H1 (cell line): ENCODE results near the gene CD300LG. TPM values are rescaled to one million over a fixed set of nuclear protein-coding genes. Genes with fewer than 3 reads are reported as not detected.

Experiments used
- CTCF ChIA-PET: fragments of 300-600 bp; sonication (Branson Sonifier 250); formaldehyde crosslinking; loops from one replicate; lab custom pipeline; 2021; ENCODE audit not compliant: partially characterized antibody; lab: Charles Lee
- POLR2A ChIA-PET: fragments of 300-600 bp; sonication (Branson Sonifier 250); formaldehyde crosslinking; loops from one replicate; lab custom pipeline; 2021; ENCODE audit warnings: inconsistent platforms; ENCODE audit not compliant: partially characterized antibody; lab: Charles Lee
- DNase-seq, 2 experiments: peaks; one replicate each; pipeline versions ENCODE4 v3.0.0 to v3.0.0-alpha.2; 2010 to 2022; ENCODE audit warnings: low spot score in 2 of 2, low read depth in 1 of 2, mixed read lengths in 1 of 2
- FAIRE-seq: peaks from 2 replicates; lab custom pipeline; 2011; peaks lifted over from hg19 to GRCh38; lab: Jason Lieb, UNC
- H2AFZ ChIP-seq: 2 replicates; pipeline ENCODE4 v1.8.1; 2012; ENCODE audit warnings: low read length, inconsistent platforms
- H2AK5ac ChIP-seq: 2 replicates; pipeline ENCODE4 v1.6.1; 2013; ENCODE audit warnings: low read depth, low read length
- H2BK120ac ChIP-seq: replicated peaks from 2 replicates; pipeline ENCODE3; 2013; ENCODE audit warnings: low read depth, low read length, inconsistent platforms
- H2BK12ac ChIP-seq: 2 replicates; pipeline ENCODE4 v1.6.1; 2013; ENCODE audit warnings: low read depth, low read length
- H2BK15ac ChIP-seq: 2 replicates; pipeline ENCODE4 v1.6.1; 2013; ENCODE audit warnings: low read length
- H2BK20ac ChIP-seq: 2 replicates; pipeline ENCODE4 v1.6.1; 2013; ENCODE audit warnings: low read length
- H2BK5ac ChIP-seq: 2 replicates; pipeline ENCODE4 v1.6.1; 2013; ENCODE audit warnings: low read depth, low read length
- H3K14ac ChIP-seq: 2 replicates; pipeline ENCODE4 v1.6.1; 2013; ENCODE audit warnings: inconsistent platforms; ENCODE audit not compliant: insufficient read length
- H3K18ac ChIP-seq: 2 replicates; pipeline ENCODE4 v1.6.1; 2013; ENCODE audit warnings: low read length; ENCODE audit errors: extremely low read depth
- H3K23ac ChIP-seq: 2 replicates; pipeline ENCODE4 v1.6.1; 2013; ENCODE audit warnings: inconsistent platforms; ENCODE audit not compliant: insufficient read length
- H3K23me2 ChIP-seq: 2 replicates; pipeline ENCODE4 v1.6.1; 2013; ENCODE audit warnings: low read depth, low read length
- H3K27ac ChIP-seq: 2 replicates; pipeline ENCODE4 v1.6.1; 2011; ENCODE audit warnings: low read depth, low read length, inconsistent platforms
- H3K27me3 ChIP-seq, 4 experiments: replicated peaks in 1 of 4; 1 replicate in 1 of 4; 2 replicates in 3 of 4; pipeline versions ENCODE4 v1.6.1 to v1.8.1; 2011 to 2013; ENCODE audit warnings: low read length in 3 of 4, mild to moderate bottlenecking in 3 of 4, inconsistent platforms in 2 of 4, mixed read lengths in 2 of 4, moderate library complexity in 1 of 4; ENCODE audit not compliant: control insufficient read depth in 3 of 4, insufficient read depth in 3 of 4; ENCODE audit errors: extremely low read depth in 1 of 4
- H3K36me3 ChIP-seq, 4 experiments: 2 replicates each; pipeline versions ENCODE4 v1.6.1 to v1.8.1; 2011 to 2013; ENCODE audit warnings: mild to moderate bottlenecking in 4 of 4, low read length in 3 of 4, moderate library complexity in 2 of 4, control low read depth in 1 of 4, inconsistent platforms in 1 of 4; ENCODE audit not compliant: insufficient read depth in 4 of 4, control insufficient read depth in 2 of 4
- H3K4ac ChIP-seq: replicated peaks from 2 replicates; pipeline ENCODE3; 2013; ENCODE audit warnings: low read length, low read depth, mixed read lengths, inconsistent platforms; ENCODE audit not compliant: insufficient read length
- H3K4me1 ChIP-seq, 4 experiments: replicated peaks in 1 of 4; 1 replicate in 1 of 4; 2 replicates in 3 of 4; pipeline versions ENCODE4 v1.6.1 to v1.8.1; 2011 to 2013; ENCODE audit warnings: low read length in 3 of 4, inconsistent platforms in 2 of 4, mixed read lengths in 1 of 4; ENCODE audit not compliant: insufficient read depth in 4 of 4, control insufficient read depth in 3 of 4
- H3K4me2 ChIP-seq, 2 experiments: 2 replicates each; pipeline versions ENCODE4 v1.6.1 to v1.8.1; 2011 to 2013; ENCODE audit warnings: low read depth in 2 of 2, low read length in 2 of 2, control low read depth in 1 of 2, inconsistent platforms in 1 of 2, mild to moderate bottlenecking in 1 of 2; ENCODE audit not compliant: insufficient read depth in 1 of 2
- H3K4me3 ChIP-seq, 4 experiments: fragments of 200-600, 300-600 bp in 1 of 4; sonication (generic), shearing (Covaris generic), sonication (Bioruptor Twin) in 1 of 4; 2 replicates each; pipeline versions ENCODE4 v1.5.1 to v1.8.1; 2011 to 2016; ENCODE audit warnings: low read length in 4 of 4, low read depth in 3 of 4, control low read depth in 2 of 4, inconsistent platforms in 2 of 4, mild to moderate bottlenecking in 2 of 4, mixed read lengths in 1 of 4, moderate library complexity in 1 of 4; ENCODE audit not compliant: insufficient read depth in 2 of 4; ENCODE audit errors: extremely low read depth in 1 of 4
- H3K56ac ChIP-seq: replicated peaks from 2 replicates; pipeline ENCODE3; 2013; ENCODE audit warnings: low read depth, mild to moderate bottlenecking, mixed read lengths, low read length, inconsistent platforms; ENCODE audit not compliant: insufficient read length
- H3K79me1 ChIP-seq: 2 replicates; pipeline ENCODE4 v1.6.1; 2013; ENCODE audit warnings: low read depth, low read length, control low read depth
- H3K79me2 ChIP-seq, 2 experiments: 2 replicates each; pipeline versions ENCODE4 v1.6.1 to v1.8.1; 2012 to 2013; ENCODE audit warnings: low read length in 2 of 2, mild to moderate bottlenecking in 2 of 2, inconsistent platforms in 1 of 2; ENCODE audit not compliant: insufficient read depth in 2 of 2, control insufficient read depth in 1 of 2
- H3K9ac ChIP-seq, 4 experiments: replicated peaks in 1 of 4; 1 replicate in 1 of 4; 2 replicates in 3 of 4; pipeline versions ENCODE4 v1.6.1 to v1.8.1; 2011 to 2013; ENCODE audit warnings: low read depth in 3 of 4, low read length in 3 of 4, control low read depth in 2 of 4, mild to moderate bottlenecking in 2 of 4, moderate library complexity in 2 of 4, inconsistent platforms in 1 of 4; ENCODE audit errors: extremely low read depth in 1 of 4
- H3K9me3 ChIP-seq, 2 experiments: 2 replicates each; pipeline versions ENCODE4 v1.6.1 to v1.8.1; 2012 to 2013; ENCODE audit warnings: mild to moderate bottlenecking in 2 of 2, moderate library complexity in 2 of 2, control low read depth in 1 of 2, inconsistent platforms in 1 of 2, low read depth in 1 of 2, low read length in 1 of 2, mixed read lengths in 1 of 2; ENCODE audit not compliant: insufficient read depth in 2 of 2
- H4K20me1 ChIP-seq, 2 experiments: replicated peaks in 1 of 2; 2 replicates each; pipeline versions ENCODE3 to v1.8.1; 2011 to 2013; ENCODE audit warnings: inconsistent platforms in 2 of 2, low read length in 2 of 2, mild to moderate bottlenecking in 1 of 2; ENCODE audit not compliant: insufficient read depth in 2 of 2, control insufficient read depth in 1 of 2
- H4K5ac ChIP-seq: 2 replicates; pipeline ENCODE4 v1.6.1; 2013; ENCODE audit warnings: low read length, low read depth, mixed read lengths, inconsistent platforms; ENCODE audit not compliant: insufficient read length
- H4K8ac ChIP-seq: 2 replicates; pipeline ENCODE4 v1.8.0; 2013; ENCODE audit warnings: mild to moderate bottlenecking, moderate library complexity, low read length, inconsistent platforms; ENCODE audit not compliant: insufficient read depth; ENCODE audit errors: extremely low read depth
- H4K91ac ChIP-seq: replicated peaks from 2 replicates; pipeline ENCODE3; 2013; ENCODE audit warnings: low read length, mixed read lengths, inconsistent platforms; ENCODE audit not compliant: insufficient read length
- ASH2L ChIP-seq: fragments of 200-600, 300-600 bp; sonication (generic); IDR thresholded peaks from one replicate; pipeline ENCODE4 v1.7.1; 2017; ENCODE audit warnings: low read length
- CBX8 ChIP-seq: fragments of 300-800, 300-1000 bp; sonication (generic); IDR thresholded peaks from 2 replicates; pipeline ENCODE4 v1.7.1; 2016; ENCODE audit warnings: low read depth, low read length, borderline replicate concordance
- CEBPB ChIP-seq: IDR thresholded peaks from 2 replicates; pipeline ENCODE4 v1.6.1; 2012; ENCODE audit warnings: low read depth, low read length
- CTBP2 ChIP-seq: IDR thresholded peaks from 2 replicates; pipeline ENCODE4 v1.7.0; 2011; ENCODE audit warnings: borderline replicate concordance, mild to moderate bottlenecking, moderate library complexity, mixed read lengths, low read length; ENCODE audit not compliant: insufficient read depth, insufficient read length
- KDM1A ChIP-seq: fragments of 200-600, 300-600 bp; sonication (generic); IDR thresholded peaks from 2 replicates; pipeline ENCODE4 v1.7.1; 2016; ENCODE audit warnings: mild to moderate bottlenecking, low read length, borderline replicate concordance
- KDM4A ChIP-seq: IDR thresholded peaks from one replicate; pipeline ENCODE4 v1.7.1; 2012; ENCODE audit warnings: low read depth, mild to moderate bottlenecking, moderate library complexity, low read length, inconsistent platforms; ENCODE audit not compliant: severe bottlenecking
- KDM5A ChIP-seq: fragments of 200-600 bp; IDR thresholded peaks from 2 replicates; pipeline ENCODE4 v1.7.1; 2012; ENCODE audit warnings: mild to moderate bottlenecking, low read length, inconsistent platforms, mixed read lengths
- PHF8 ChIP-seq: fragments of 200-600 bp; sonication (generic); conservative IDR thresholded peaks from 2 replicates; pipeline ENCODE4 v1.7.1; 2012; ENCODE audit warnings: low read depth, mild to moderate bottlenecking, inconsistent platforms, low read length, moderate library complexity
- SIN3A ChIP-seq, 2 experiments: IDR thresholded peaks in 1 of 2; conservative IDR thresholded peaks in 1 of 2; 2 replicates each; pipeline ENCODE4 v1.6.1; 2011 to 2012; ENCODE audit warnings: low read length in 2 of 2, improper control_type of control experiment in 1 of 2, low read depth in 1 of 2, mild to moderate bottlenecking in 1 of 2
- SIX5 ChIP-seq: IDR thresholded peaks from 2 replicates; pipeline ENCODE4 v1.6.1; 2011; ENCODE audit warnings: mild to moderate bottlenecking, low read depth, low read length
- SP1 ChIP-seq: IDR thresholded peaks from 2 replicates; pipeline ENCODE4 v1.6.1; 2011; ENCODE audit warnings: low read depth, low read length
- SP4 ChIP-seq: IDR thresholded peaks from 2 replicates; pipeline ENCODE4 v1.6.1; 2012; ENCODE audit warnings: low read length, inconsistent platforms
- WGBS, 2 experiments: shearing (Covaris generic) in 1 of 2; methylation state at CpG; one replicate each; pipeline versions ENCODE4 v1.1.6 to v1.1.7; 2013 to 2015; ENCODE audit warnings: low lambda C conversion rate in 2 of 2, mixed read lengths in 2 of 2, inconsistent platforms in 1 of 2, low coverage in 1 of 2, missing lambda C conversion rate in 1 of 2; ENCODE audit not compliant: insufficient replicate concordance in 2 of 2, insufficient coverage in 1 of 2, insufficient read length in 1 of 2; ENCODE audit errors: extremely low coverage in 1 of 2, missing lambda C conversion rate in 1 of 2; 5-methylcytosine and 5-hydroxymethylcytosine counted together
- polyA plus RNA-seq, 7 experiments: library from polyadenylated mRNA; depleted of rRNA in 3 of 7; stranded (reverse) in 5 of 7; unstranded in 2 of 7; fragments of >200 nt in 5 of 7; fragments of 200-250 nt in 2 of 7; gene quantifications; 1 replicate in 5 of 7; 2 replicates in 1 of 7; 4 replicates in 1 of 7; pipeline versions ENCODE4 v1.2.1 to v1.2.3, GENCODE V29; 2011 to 2013; ENCODE audit warnings: missing spikeins in 2 of 7, mixed read lengths in 2 of 7
- total RNA-seq: library from RNA; stranded (reverse); fragmentation: NEBNext Ultra II Directional; extraction: Animal tissue kit (Norgen Biotek cat#: 25700); gene quantifications from 2 replicates; pipeline ENCODE4 v1.2.1, GENCODE V29; 2021

CD300LG gene
- total and polyA plus RNA-seq, 2 of the 8 experiments (the other 6 are each of a cell fraction or from before 2014, with no cell fraction given), result 0.06 TPM; not detected in 1

GRCh38 chr17:43907998-43908721 is 61.2 kb downstream of the CD300LG start:
- H3K23me2 ChIP-seq, result peaks cover 27% of the 10 kb centered on the region
- ChIA-PET POLR2A (interaction anchor here (0.6 to 1.5 kb wide), 2 partner anchors 10 to 19 kb away, joined by 4 to 6 read pairs; no protein-coding TSS in a partner anchor), CTCF (interaction anchor here (0.9 to 25.8 kb wide), 15 partner anchors 8 to 208 kb away, joined by 3 to 403 read pairs (median 9); partner anchors contain the start of genes NAGS and PPY)
- no peak overlapping the region for H3K56ac ChIP-seq
- H3K36me3 ChIP-seq, result no peaks in the 10 kb centered on the region; a peak in 1 of 8 replicates
- H3K18ac ChIP-seq, result peak overlapping the region; percentile 48
- no peak overlapping the region for H4K8ac ChIP-seq
- H2AK5ac ChIP-seq, result no peak overlapping the region
- H3K23ac ChIP-seq, result no peak overlapping the region
- H2AFZ ChIP-seq, result peak overlapping the region; percentile 87
- peak overlapping the region; percentile 94 to 99 for H3K4me2 ChIP-seq
- H2BK20ac ChIP-seq, result no peak overlapping the region
- peak overlapping the region; percentile 42 to 81 (median 68); a peak in 7 of 8 replicates for H3K4me3 ChIP-seq
- no peak overlapping the region for H2BK15ac ChIP-seq
- H3K27me3 ChIP-seq, result peaks cover 0 to 21% (median 15%) of the 10 kb centered on the region in 4 experiments; a peak in 5 of 7 replicates
- H2BK120ac ChIP-seq, result no peak overlapping the region
- 0 out of 2 replicates have a peak overlapping the region, but pooled peaks have one; percentile 94 for H2BK5ac ChIP-seq
- no peaks in the 10 kb centered on the region for H3K9me3 ChIP-seq
- WGBS, 2 experiments, result 12% methylated on average over 26 of the region's 26 CpGs; no CpG with 5 or more reads in 1 of the 2 experiments
- no peak overlapping the region for H3K14ac ChIP-seq
- FAIRE-seq (no peak), DNase-seq (peak in 1 of 2 experiments; percentile 80)
- H2BK12ac ChIP-seq, result no peak overlapping the region
- no peak overlapping the region for H4K5ac ChIP-seq
- no peak overlapping the region for H4K91ac ChIP-seq
- H3K4me1 ChIP-seq, result peaks cover 4 to 22% (median 19%) of the 10 kb centered on the region in 4 experiments
- H3K9ac ChIP-seq, result no peak overlapping the region
- H4K20me1 ChIP-seq, result peaks cover 0 to 7% of the 10 kb centered on the region in 2 experiments
- no peak overlapping the region for H3K27ac ChIP-seq
- no peaks in the 10 kb centered on the region for H3K79me2 ChIP-seq
- no peak overlapping the region for H3K4ac ChIP-seq
- H3K79me1 ChIP-seq, result no peaks in the 10 kb centered on the region
- TF ChIP-seq CTBP2 (no peak), SIN3A (conservative IDR thresholded peaks at IDR 0.05 in 1 of 2, IDR thresholded peaks at IDR 0.05 in 1 of 2; ENCODE audit: low read depth in 1 of 2, low read length in 2 of 2) (no peak), SP4 (no peak; the same call in 1 of the 2 replicates), KDM1A (peak; percentile 58; the same call in 1 of the 2 replicates), KDM4A (no peak), SIX5 (no peak), PHF8 (no peak), KDM5A (no peak), CBX8 (no peak), SP1 (peak; percentile 46; the same call in 1 of the 2 replicates), ASH2L (no peak), CEBPB (peak; percentile 60; the same call in 1 of the 2 replicates)
